Body of pancreas (tissue), 4 donors: ENCODE data around the gene ENPP6. TPM values are rescaled to one million over a fixed set of nuclear protein-coding genes. Genes with fewer than 3 reads are reported as not detected.
"Not testable (repeated sequence)": the region's sequence is repeated elsewhere in the genome, so short reads cannot be mapped to it uniquely, and the experiment has no call there.

Experiments used
- ATAC-seq: fragments of 150-250 bp; one replicate; pipeline ENCODE4 v1.9.1; 2016
- DNase-seq, 4 donors: peaks; one replicate each; pipeline ENCODE4 v3.0.0-alpha.2; 2019
- H3K27ac ChIP-seq, 4 donors: fragments of 200-600 bp; sonication (generic); 1 replicate in 3 of 4; 2 replicates in 1 of 4; pipeline versions ENCODE4 v1.5.1 to v1.6.1; 2016 to 2019; ENCODE audit warnings: mild to moderate bottlenecking in 1 of 4, mixed read lengths in 1 of 4, moderate library complexity in 1 of 4
- H3K27me3 ChIP-seq, 2 donors: fragments of 200-600 bp; sonication (generic); one replicate each; pipeline ENCODE4 v1.6.0; 2016; ENCODE audit warnings: mild to moderate bottlenecking in 1 of 2
- H3K36me3 ChIP-seq, 2 donors: fragments of 200-600 bp; sonication (generic); replicated peaks in 1 of 2; 2 replicates each; pipeline ENCODE4 v1.5.1; 2016; ENCODE audit warnings: low read depth in 2 of 2; ENCODE audit not compliant: insufficient read depth in 1 of 2
- H3K4me1 ChIP-seq: fragments of 200-600 bp; sonication (generic); one replicate; pipeline ENCODE4 v1.6.0; 2016
- H3K4me3 ChIP-seq, 2 donors: fragments of 200-600 bp; sonication (generic); 1 replicate in 1 of 2; 2 replicates in 1 of 2; pipeline ENCODE4 v1.5.1; 2016 to 2019
- H3K9me3 ChIP-seq, 3 donors: fragments of 200-600 bp; sonication (generic); 1 replicate in 2 of 3; 2 replicates in 1 of 3; pipeline ENCODE4 v1.5.1; 2016
- POLR2A ChIP-seq, 3 donors: fragments of 450-650 bp; IDR thresholded peaks; one replicate each; pipeline ENCODE4 v1.6.1; 2016; ENCODE audit warnings: antibody characterized with exemption in 3 of 3, mild to moderate bottlenecking in 2 of 3
- WGBS, 2 donors: methylation state at CpG; one replicate each; pipeline ENCODE4 v1.1.5; 2017; 5-methylcytosine and 5-hydroxymethylcytosine counted together
- intact Hi-C: fragments of 100-400 bp; cut with DNase I; formaldehyde crosslinking; loops from one replicate; pipeline ENCODE4 v1.15.1; 2023
- total RNA-seq, 2 donors: library from RNA; depleted of rRNA; stranded (reverse); fragments of >200 nt; gene quantifications; one replicate each; pipeline ENCODE4 v1.1.0, GENCODE V29; 2016
- TF ChIP-seq, protein P1 (sequence below), 7 experiments: fragments of 450-650 bp in 4 of 7; fragments of 200-600 bp in 3 of 7; sonication (generic) in 3 of 7; IDR thresholded peaks; one replicate each; pipeline ENCODE4 v1.5.1; 2016 to 2019; ENCODE audit warnings: antibody characterized with exemption in 7 of 7

The ENPP6 gene
- total RNA-seq, 2 donors from 2014 or later = not detected

GRCh38 chr4:184214931-184215330, 2.7 kb downstream of the ENPP6 start:
- Histone ChIP-seq H3K9me3 (no peaks in the 10 kb centered on the region), H3K27me3 (no peaks in the 10 kb centered on the region), H3K4me1 (no peaks in the 10 kb centered on the region), H3K36me3 (no peaks in the 10 kb centered on the region), H3K4me3 (no peak overlapping the region), H3K27ac (no peak overlapping the region)
- no peak for TF ChIP-seq POLR2A (IDR thresholded peaks at IDR 0.05)
- TF ChIP-seq, protein P1, sequence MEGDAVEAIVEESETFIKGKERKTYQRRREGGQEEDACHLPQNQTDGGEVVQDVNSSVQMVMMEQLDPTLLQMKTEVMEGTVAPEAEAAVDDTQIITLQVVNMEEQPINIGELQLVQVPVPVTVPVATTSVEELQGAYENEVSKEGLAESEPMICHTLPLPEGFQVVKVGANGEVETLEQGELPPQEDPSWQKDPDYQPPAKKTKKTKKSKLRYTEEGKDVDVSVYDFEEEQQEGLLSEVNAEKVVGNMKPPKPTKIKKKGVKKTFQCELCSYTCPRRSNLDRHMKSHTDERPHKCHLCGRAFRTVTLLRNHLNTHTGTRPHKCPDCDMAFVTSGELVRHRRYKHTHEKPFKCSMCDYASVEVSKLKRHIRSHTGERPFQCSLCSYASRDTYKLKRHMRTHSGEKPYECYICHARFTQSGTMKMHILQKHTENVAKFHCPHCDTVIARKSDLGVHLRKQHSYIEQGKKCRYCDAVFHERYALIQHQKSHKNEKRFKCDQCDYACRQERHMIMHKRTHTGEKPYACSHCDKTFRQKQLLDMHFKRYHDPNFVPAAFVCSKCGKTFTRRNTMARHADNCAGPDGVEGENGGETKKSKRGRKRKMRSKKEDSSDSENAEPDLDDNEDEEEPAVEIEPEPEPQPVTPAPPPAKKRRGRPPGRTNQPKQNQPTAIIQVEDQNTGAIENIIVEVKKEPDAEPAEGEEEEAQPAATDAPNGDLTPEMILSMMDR (IDR thresholded peaks at IDR 0.05) = no peak
- intact Hi-C loops = no loop called here
- no peak for DNase-seq
- no peak for ATAC-seq
- WGBS, 2 donors = 77 to 89% methylated on average over 5 of the region's 5 CpGs

DNA sequence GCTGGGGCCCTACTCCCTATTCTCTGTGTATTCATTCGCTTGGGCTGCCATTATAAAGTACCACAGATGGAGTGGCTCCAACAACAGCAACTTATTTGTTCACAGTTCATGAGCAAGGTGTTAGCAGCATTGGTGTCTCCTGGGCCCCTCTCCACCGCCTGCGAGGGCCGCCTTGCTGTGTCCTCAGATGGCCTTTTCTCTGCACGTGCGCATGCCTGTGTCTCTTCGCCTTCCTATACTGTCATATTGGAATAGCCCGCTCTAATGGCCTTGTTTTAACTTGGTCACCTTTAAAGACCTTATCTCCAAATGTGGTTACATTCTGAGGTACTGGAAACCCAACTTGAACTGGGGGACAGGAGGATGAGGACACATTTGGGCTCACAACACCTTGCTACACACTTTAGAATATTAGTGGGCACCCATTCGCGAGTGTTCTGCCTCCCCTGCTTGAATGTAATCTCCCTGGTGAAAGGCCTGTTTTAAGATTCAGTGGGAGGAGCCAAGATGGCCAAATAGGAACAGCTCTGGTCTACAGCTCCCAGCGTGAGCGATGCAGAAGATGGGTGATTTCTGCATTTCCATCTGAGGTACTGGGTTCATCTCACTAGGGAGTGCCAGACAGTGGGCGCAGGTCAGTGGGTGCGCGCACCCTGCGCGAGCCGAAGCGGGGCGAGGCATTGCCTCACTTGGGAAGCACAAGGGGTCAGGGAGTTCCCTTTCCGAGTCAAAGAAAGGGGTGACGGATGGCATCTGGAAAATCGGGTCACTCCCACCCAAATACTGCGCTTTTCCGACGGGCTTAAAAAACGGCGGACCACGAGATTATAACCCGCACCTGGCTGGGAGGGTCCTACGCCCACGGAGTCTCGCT, 9.7 kb downstream of the ENPP6 start:
- 72 to 87% methylated on average over 30 to 33 of the region's 33 CpGs for WGBS, 2 donors
- H3K4me1 ChIP-seq, ATAC-seq, H3K27ac ChIP-seq, H3K4me3 ChIP-seq, DNase-seq, intact Hi-C loops, H3K27me3 ChIP-seq, H3K36me3 ChIP-seq, H3K9me3 ChIP-seq: not testable (repeated sequence)

GRCh38 chr4:184205243-184205642, 12.4 kb downstream of the ENPP6 start:
- no peak for DNase-seq
- 93 to 94% methylated on average over 14 of the region's 14 CpGs for WGBS, 2 donors
- H3K27ac ChIP-seq = no peak overlapping the region

GRCh38 chr4:184203300-184203699, 14.4 kb downstream of the ENPP6 start:
- Histone ChIP-seq H3K36me3 (no peaks in the 10 kb centered on the region), H3K27me3 (no peaks in the 10 kb centered on the region), H3K4me1 (no peaks in the 10 kb centered on the region), H3K27ac (no peak overlapping the region), H3K9me3 (no peaks in the 10 kb centered on the region), H3K4me3 (no peak overlapping the region)
- DNase-seq (no peak), ATAC-seq (no peak)
- intact Hi-C loops = no loop called here
- no peak for TF ChIP-seq POLR2A (IDR thresholded peaks at IDR 0.05)
- TF ChIP-seq, protein P1 (IDR thresholded peaks at IDR 0.05) = no peak
- WGBS, 2 donors = 91 to 96% methylated on average over 6 of the region's 6 CpGs

More at GRCh38 chr4:184205243-184205642, 12.4 kb downstream of the ENPP6 start:
- no peak overlapping the region for H3K4me3 ChIP-seq
- no peaks in the 10 kb centered on the region for H3K27me3 ChIP-seq
- no peaks in the 10 kb centered on the region for H3K9me3 ChIP-seq
- TF ChIP-seq, protein P1 (IDR thresholded peaks at IDR 0.05) = no peak
- TF ChIP-seq POLR2A (IDR thresholded peaks at IDR 0.05) = no peak
- intact Hi-C loops = no loop called here
- ATAC-seq = no peak
- H3K36me3 ChIP-seq = no peaks in the 10 kb centered on the region
- no peaks in the 10 kb centered on the region for H3K4me1 ChIP-seq

DNA sequence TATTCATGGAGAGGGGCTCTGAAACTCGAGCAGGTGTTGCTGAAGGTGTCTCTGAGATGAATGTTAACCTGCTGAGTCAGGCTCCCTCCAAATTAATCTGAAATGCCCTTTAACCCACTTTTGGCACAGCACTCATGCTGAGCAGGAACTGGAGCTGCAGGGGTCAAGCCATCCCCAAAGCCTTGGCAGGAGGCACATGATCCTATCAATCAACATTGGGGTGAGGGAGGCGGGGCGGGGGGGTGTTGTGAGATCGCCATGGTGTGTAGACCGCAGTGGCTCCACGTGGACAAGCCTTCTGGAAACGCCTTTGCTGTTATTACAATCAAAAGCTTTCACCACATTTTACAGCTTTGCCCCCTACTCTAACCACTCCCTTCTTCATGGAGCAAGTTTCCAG, 16.5 kb downstream of the ENPP6 start:
- no peak for TF ChIP-seq POLR2A (IDR thresholded peaks at IDR 0.05)
- TF ChIP-seq, protein P1 (IDR thresholded peaks at IDR 0.05) = no peak
- intact Hi-C loops = no loop called here
- Histone ChIP-seq H3K4me1 (no peaks in the 10 kb centered on the region), H3K27me3 (no peaks in the 10 kb centered on the region), H3K9me3 (no peaks in the 10 kb centered on the region), H3K4me3 (no peak overlapping the region), H3K27ac (no peak overlapping the region), H3K36me3 (no peaks in the 10 kb centered on the region)
- WGBS, 2 donors = 35 to 55% methylated on average over 6 to 7 of the region's 7 CpGs
- ATAC-seq (peak; percentile 47), DNase-seq (peak in 3 of 4 donors; percentile 17 to 19 (median 18))
